HG03354 (cell line): ENCODE data around the gene GMEB2.
"Not testable (repeated sequence)": the region's sequence is repeated elsewhere in the genome, so short reads cannot be mapped to it uniquely, and the experiment has no call there.

Experiments used
- ATAC-seq: cut with Tn5 transposase; IDR thresholded peaks from one replicate; pipeline ENCODE4 v1.9.1; 2021; ENCODE audit warnings: mild to moderate bottlenecking; ENCODE audit not compliant: unreplicated experiment, poor library complexity, severe bottlenecking

GMEB2 gene

GRCh38 chr20:63618291-63618980 is 8.5 kb downstream of the GMEB2 start:
- no peak for ATAC-seq

DNA sequence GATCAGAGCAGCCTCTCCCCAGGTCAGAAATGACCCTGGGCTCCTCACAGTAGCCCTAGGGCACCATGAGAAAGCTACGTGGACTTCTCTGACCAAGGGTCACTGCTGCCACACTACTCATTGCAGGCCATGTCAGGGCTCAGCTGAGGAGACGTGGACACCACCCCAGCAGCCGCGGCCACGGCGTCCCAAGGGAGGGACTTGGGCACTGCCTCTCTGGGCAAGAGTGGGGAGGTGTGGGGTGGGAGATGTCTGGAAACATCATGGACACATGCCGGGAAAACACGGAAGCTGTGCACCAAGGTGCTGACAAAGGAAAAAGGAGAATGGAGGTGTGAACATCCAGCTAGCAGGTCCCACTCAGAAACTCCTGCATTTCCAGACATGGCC is 9.0 kb downstream of the GMEB2 start:
- ATAC-seq: no peak

- no peak for ATAC-seq
Measured at GRCh38 chr20:63617092-63617875, 9.6 kb downstream of the GMEB2 start.

DNA sequence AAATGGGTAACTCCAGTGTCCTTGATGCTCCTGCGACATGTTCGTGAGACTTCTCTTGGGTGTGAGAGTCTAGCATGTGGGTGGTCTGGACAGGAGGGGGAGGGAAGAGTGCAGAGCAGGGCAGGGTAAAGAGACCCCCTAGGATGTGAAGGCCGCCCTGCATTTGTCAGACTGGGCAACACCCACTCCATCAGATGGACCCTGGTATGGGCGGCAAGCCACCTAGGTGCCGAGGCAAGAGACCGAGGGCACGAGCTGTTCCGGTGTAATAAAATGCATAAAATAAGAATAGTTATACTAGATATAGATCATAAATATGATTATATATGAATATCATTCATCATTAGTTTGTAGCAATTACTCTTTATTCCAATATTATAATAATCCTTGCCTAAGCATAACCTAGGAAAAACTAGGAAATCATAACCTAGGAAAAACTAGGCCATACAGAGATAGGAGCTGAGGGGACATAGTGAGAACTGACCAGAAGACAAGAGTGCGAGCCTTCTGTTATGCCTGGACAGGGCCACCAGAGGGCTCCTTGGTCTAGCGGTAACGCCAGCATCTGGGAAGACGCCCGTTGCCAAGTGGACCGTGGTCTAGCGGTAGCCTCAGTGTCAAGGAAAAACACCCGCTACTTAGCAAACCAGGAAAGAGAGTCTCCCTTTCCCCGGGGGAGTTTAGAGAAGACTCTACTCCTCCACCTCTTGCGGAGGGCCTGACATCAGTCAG is 12.9 kb downstream of the GMEB2 start:
- ATAC-seq: not testable (repeated sequence)

DNA sequence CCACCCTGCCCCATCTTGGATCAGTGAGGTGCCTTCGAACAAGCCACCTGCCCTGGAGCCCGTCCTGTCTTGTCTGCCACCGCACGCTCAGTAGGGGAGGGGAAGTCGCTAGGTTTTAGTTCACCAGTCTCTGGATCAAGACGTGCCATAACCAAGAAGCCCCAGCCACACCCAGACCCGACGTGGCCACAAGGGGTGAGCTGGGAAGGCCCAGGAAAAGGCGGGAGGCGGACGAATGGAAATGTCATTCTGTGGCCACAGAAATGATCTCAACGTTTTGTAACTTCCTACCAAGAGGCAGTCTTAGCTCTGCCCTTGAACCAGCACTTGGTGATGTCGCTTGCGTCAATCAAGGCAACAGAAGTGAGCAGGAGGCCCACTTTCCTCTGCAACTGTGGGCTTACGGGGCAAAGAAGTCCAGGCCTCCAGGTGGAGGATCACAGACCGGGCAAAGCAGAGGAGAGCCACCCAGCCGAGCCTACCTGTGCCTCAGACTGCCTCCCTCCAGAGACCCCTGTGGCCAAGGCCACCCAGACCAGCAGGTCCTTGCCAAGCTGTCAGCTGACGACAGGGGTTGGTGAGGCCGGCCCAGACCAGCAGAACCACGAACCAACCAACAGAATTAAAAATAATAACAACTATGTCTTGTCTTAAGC is 14.5 kb downstream of the GMEB2 start:
- no peak for ATAC-seq

- ATAC-seq: no peak
Measured at GRCh38 chr20:63611646-63612045, 15.3 kb downstream of the GMEB2 start.

GRCh38 chr20:63610581-63611435 is 16.1 kb downstream of the GMEB2 start:
- no peak for ATAC-seq

DNA sequence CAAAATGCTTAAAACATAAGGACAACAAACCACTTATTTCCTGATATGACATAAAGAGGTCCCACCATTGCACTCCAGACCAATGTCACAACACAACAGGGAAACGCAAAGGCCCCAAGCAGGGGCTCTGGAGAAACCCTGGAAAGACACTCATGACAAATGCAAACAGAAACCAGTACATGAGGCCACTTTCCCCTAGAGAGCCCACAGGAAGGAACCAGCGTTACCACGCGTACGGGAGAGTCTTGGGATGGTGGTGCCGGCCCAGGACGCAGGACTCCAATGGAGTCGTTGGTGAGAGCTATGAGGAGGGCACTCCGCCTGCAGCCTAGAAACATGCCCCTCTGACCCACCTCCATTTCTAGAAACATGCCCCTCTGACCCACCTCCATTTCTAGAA is 20.2 kb downstream of the GMEB2 start:
- no peak for ATAC-seq

DNA sequence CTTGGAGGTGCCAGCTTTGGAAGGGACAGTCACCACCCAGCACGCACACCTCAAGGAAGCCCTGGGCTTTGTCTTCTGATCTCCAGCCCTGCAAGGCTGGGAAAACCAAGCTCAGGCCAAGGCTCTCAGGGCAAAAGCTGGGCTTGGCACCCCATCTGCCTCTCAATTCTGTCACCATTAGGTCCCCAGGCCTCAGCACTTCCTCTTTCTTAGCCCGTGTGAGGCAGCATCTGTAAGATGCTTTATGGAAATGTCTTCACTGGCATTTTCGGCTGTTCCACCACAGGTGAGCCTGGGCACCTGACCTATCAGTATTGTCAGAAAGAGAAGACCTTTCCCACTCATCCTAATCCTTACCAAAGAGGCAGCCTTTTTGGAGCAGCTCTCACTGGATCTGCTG is 24.6 kb downstream of the GMEB2 start:
- ATAC-seq: no peak

DNA sequence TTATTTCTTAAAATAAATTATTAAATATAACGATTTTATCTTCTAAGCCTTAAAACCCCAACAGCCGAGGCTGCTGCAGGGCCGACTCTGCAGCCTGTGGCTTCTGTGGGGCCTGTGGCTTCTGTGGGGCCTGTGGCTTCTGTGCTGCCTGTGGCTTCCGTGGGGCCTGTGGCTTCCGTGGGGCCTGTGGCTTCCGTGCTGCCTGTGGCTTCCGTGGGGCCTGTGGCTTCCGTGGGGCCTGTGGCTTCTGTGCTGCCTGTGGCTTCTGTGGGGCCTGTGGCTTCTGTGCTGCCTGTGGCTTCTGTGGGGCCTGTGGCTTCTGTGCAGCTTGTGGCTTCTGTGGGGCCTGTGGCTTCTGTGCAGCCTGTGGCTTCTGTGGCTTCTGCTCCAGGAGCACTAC is 25.2 kb downstream of the GMEB2 start:
- ATAC-seq: not testable (repeated sequence)

GRCh38 chr20:63599396-63600050 is 27.4 kb downstream of the GMEB2 start:
- no peak for ATAC-seq

GRCh38 chr20:63598479-63599395 is 28.2 kb downstream of the GMEB2 start:
- ATAC-seq: no peak

GRCh38 chr20:63597651-63598478 is 29.0 kb downstream of the GMEB2 start:
- ATAC-seq: no peak

GRCh38 chr20:63596423-63596822 is 30.5 kb downstream of the GMEB2 start:
- ATAC-seq: no peak

GRCh38 chr20:63595416-63596127 is 31.3 kb downstream of the GMEB2 start:
- no peak for ATAC-seq

DNA sequence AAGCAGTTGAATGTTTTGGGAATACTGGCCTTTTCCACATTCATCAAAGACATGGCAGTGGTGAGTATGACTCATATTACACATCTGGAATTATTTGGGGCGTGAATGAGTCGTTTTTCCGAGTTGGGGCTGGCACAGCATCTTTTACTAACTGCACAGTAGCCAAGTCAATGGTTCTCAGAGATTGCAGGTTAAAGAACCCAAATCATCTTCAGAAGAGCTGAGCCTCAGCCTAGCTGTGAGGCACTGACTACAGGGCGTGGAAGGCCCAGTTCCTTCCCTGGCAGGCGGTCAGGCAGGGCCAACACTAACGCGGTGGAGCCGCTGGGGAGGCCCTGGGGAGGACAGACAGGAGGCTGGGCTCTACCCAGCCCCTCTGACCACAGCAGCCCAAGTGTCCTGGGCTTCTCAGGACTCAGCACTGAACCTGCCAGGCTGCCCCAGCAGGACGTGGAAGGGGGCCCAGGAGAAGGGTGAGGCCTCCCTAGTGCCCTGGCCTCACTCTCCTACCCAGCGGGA is 32.8 kb downstream of the GMEB2 start:
- no peak for ATAC-seq
